PC-9 (cell line): ENCODE results near the gene PRIMA1.

ENCODE experiments used
- CTCF ChIP-seq: fragments of 200-600 bp; sonication (generic); conservative IDR thresholded peaks from 2 replicates; pipeline ENCODE4 v1.6.1; 2017; ENCODE audit warnings: mixed run types, antibody characterized with exemption, mild to moderate bottlenecking, moderate library complexity
- EZH2 ChIP-seq: fragments of 200-600 bp; sonication (generic); IDR thresholded peaks from 2 replicates; pipeline ENCODE4 v1.8.0; 2017; ENCODE audit warnings: antibody characterized with exemption, low read depth

- no peak for TF ChIP-seq CTCF
- TF ChIP-seq EZH2, result no peak
Measured at GRCh38 chr14:93792391-93792790, 4.1 kb upstream of the PRIMA1 start.
